Mononuclear cell (primary cell): ENCODE measurements around the gene SNCA. TPM values are rescaled to one million over a fixed set of nuclear protein-coding genes. Genes with fewer than 3 reads are reported as not detected.

ENCODE experiments used
- H3K27me3 ChIP-seq: 2 replicates; pipeline ENCODE4 v1.6.0; 2011; ENCODE audit warnings: low read length, control low read depth; ENCODE audit not compliant: insufficient read depth
- H3K4me1 ChIP-seq: 2 replicates; pipeline ENCODE4 v1.5.1; 2011; ENCODE audit warnings: mild to moderate bottlenecking, low read length, control low read depth; ENCODE audit not compliant: insufficient read depth
- H3K4me3 ChIP-seq: 2 replicates; pipeline ENCODE4 v1.5.1; 2011; ENCODE audit warnings: mild to moderate bottlenecking, low read length, moderate library complexity
- H3K9me3 ChIP-seq: 2 replicates; pipeline ENCODE4 v1.5.1; 2011; ENCODE audit warnings: low read depth, mild to moderate bottlenecking, control low read depth, low read length
- total RNA-seq: library from RNA; depleted of rRNA; stranded (reverse); fragments of >200 nt; gene quantifications from one replicate; pipeline ENCODE4 v1.2.3, GENCODE V29; 2012

Gene SNCA
- total RNA-seq = 15.1 TPM

GRCh38 chr4:89836897-89837384 is at the start of gene SNCA:
TSS of gene SNCA (minus strand) at chr4:89837161. CDS start at chr4:89835667, 1,494 bp downstream.
- H3K4me3 ChIP-seq = peak within 1 kb of the TSS; percentile 44
- H3K27me3 ChIP-seq = peaks cover 41% of the 10 kb centered on the region
- no peaks in the 10 kb centered on the region for H3K9me3 ChIP-seq
- peaks cover 22% of the 10 kb centered on the region for H3K4me1 ChIP-seq

GRCh38 chr4:89879215-89879614 is 42.3 kb upstream of the SNCA start:
- no peak overlapping the region for H3K4me3 ChIP-seq
- no peaks in the 10 kb centered on the region for H3K9me3 ChIP-seq
- no peaks in the 10 kb centered on the region for H3K4me1 ChIP-seq
- no peaks in the 10 kb centered on the region for H3K27me3 ChIP-seq

- Histone ChIP-seq H3K27me3 (no peaks in the 10 kb centered on the region), H3K9me3 (no peaks in the 10 kb centered on the region), H3K4me3 (no peak overlapping the region), H3K4me1 (no peaks in the 10 kb centered on the region)
Measured at GRCh38 chr4:89878611-89879010, 41.6 kb upstream of the SNCA start.

GRCh38 chr4:89876548-89876947 is 39.6 kb upstream of the SNCA start:
- no peak overlapping the region for H3K4me3 ChIP-seq
- no peaks in the 10 kb centered on the region for H3K4me1 ChIP-seq
- no peaks in the 10 kb centered on the region for H3K9me3 ChIP-seq
- no peaks in the 10 kb centered on the region for H3K27me3 ChIP-seq

- H3K9me3 ChIP-seq = no peaks in the 10 kb centered on the region
- no peak overlapping the region for H3K4me3 ChIP-seq
- no peaks in the 10 kb centered on the region for H3K27me3 ChIP-seq
- H3K4me1 ChIP-seq = no peaks in the 10 kb centered on the region
Measured at GRCh38 chr4:89871211-89871610, 34.2 kb upstream of the SNCA start.

GRCh38 chr4:89868999-89869589 is 32.1 kb upstream of the SNCA start:
- no peaks in the 10 kb centered on the region for H3K27me3 ChIP-seq
- no peaks in the 10 kb centered on the region for H3K4me1 ChIP-seq
- H3K9me3 ChIP-seq = no peaks in the 10 kb centered on the region
- H3K4me3 ChIP-seq = no peak overlapping the region

- H3K27me3 ChIP-seq = no peaks in the 10 kb centered on the region
- H3K9me3 ChIP-seq = no peaks in the 10 kb centered on the region
- H3K4me1 ChIP-seq = no peaks in the 10 kb centered on the region
- H3K4me3 ChIP-seq = no peak overlapping the region
Measured at GRCh38 chr4:89868276-89868675, 31.3 kb upstream of the SNCA start.

- Histone ChIP-seq H3K9me3 (no peaks in the 10 kb centered on the region), H3K4me3 (no peak overlapping the region), H3K4me1 (no peaks in the 10 kb centered on the region), H3K27me3 (no peaks in the 10 kb centered on the region)
Measured at GRCh38 chr4:89863533-89863932, 26.6 kb upstream of the SNCA start.

- Histone ChIP-seq H3K4me3 (no peak overlapping the region), H3K9me3 (no peaks in the 10 kb centered on the region), H3K4me1 (no peaks in the 10 kb centered on the region), H3K27me3 (no peaks in the 10 kb centered on the region)
Measured at GRCh38 chr4:89860971-89861370, 24.0 kb upstream of the SNCA start.

- Histone ChIP-seq H3K4me3 (no peak overlapping the region), H3K4me1 (no peaks in the 10 kb centered on the region), H3K9me3 (no peaks in the 10 kb centered on the region), H3K27me3 (no peaks in the 10 kb centered on the region)
Measured at GRCh38 chr4:89855236-89855635, 18.3 kb upstream of the SNCA start.

- no peaks in the 10 kb centered on the region for H3K27me3 ChIP-seq
- no peaks in the 10 kb centered on the region for H3K4me1 ChIP-seq
- H3K9me3 ChIP-seq = no peaks in the 10 kb centered on the region
- H3K4me3 ChIP-seq = no peak overlapping the region
Measured at GRCh38 chr4:89847571-89848325, 10.8 kb upstream of the SNCA start.

GRCh38 chr4:89839558-89839957 is 2.6 kb upstream of the SNCA start:
- Histone ChIP-seq H3K27me3 (peaks cover 41% of the 10 kb centered on the region), H3K4me1 (peaks cover 22% of the 10 kb centered on the region), H3K4me3 (no peak overlapping the region), H3K9me3 (no peaks in the 10 kb centered on the region)

GRCh38 chr4:89837993-89838390 is 1.0 kb upstream of the SNCA start:
- Histone ChIP-seq H3K4me1 (peaks cover 22% of the 10 kb centered on the region), H3K27me3 (peaks cover 41% of the 10 kb centered on the region), H3K9me3 (no peaks in the 10 kb centered on the region), H3K4me3 (peak overlapping the region; percentile 44)

GRCh38 chr4:89837385-89837992 is 528 bp upstream of the SNCA start:
- Histone ChIP-seq H3K9me3 (no peaks in the 10 kb centered on the region), H3K4me1 (peaks cover 22% of the 10 kb centered on the region), H3K4me3 (peak overlapping the region; percentile 44), H3K27me3 (peaks cover 41% of the 10 kb centered on the region)

- H3K4me1 ChIP-seq = peaks cover 22% of the 10 kb centered on the region
- H3K4me3 ChIP-seq = peak overlapping the region; percentile 44
- H3K9me3 ChIP-seq = no peaks in the 10 kb centered on the region
- H3K27me3 ChIP-seq = peaks cover 41% of the 10 kb centered on the region
Measured at GRCh38 chr4:89836031-89836745, 773 bp downstream of the SNCA start.
